IPS DF 6.9 (cell line): Measurements from ENCODE around the gene RXRB.
"Not testable (repeated sequence)": the region's sequence is repeated elsewhere in the genome, so short reads cannot be mapped to it uniquely, and the experiment has no call there.

Experiments
- DNase-seq: peaks from one replicate; pipeline ENCODE4 v3.0.0-alpha.2; 2013; ENCODE audit warnings: low read depth, low spot score
- H3K27ac ChIP-seq: one replicate; pipeline ENCODE4 v1.5.1; 2013; ENCODE audit warnings: low read length, control low read depth
- H3K27me3 ChIP-seq: 2 replicates; pipeline ENCODE4 v1.6.1; 2013; ENCODE audit warnings: mild to moderate bottlenecking, low read length; ENCODE audit not compliant: control insufficient read depth, insufficient read depth
- H3K36me3 ChIP-seq: 2 replicates; pipeline ENCODE4 v1.6.1; 2013; ENCODE audit warnings: low read length; ENCODE audit not compliant: control insufficient read depth, insufficient read depth
- H3K4me1 ChIP-seq: 2 replicates; pipeline ENCODE4 v1.6.1; 2013; ENCODE audit warnings: low read length; ENCODE audit not compliant: control insufficient read depth, insufficient read depth
- H3K4me3 ChIP-seq: 2 replicates; pipeline ENCODE4 v1.5.1; 2013; ENCODE audit warnings: mild to moderate bottlenecking, low read length
- H3K9me3 ChIP-seq: 2 replicates; pipeline ENCODE4 v1.6.1; 2013; ENCODE audit warnings: low read length, inconsistent platforms; ENCODE audit not compliant: control insufficient read depth, insufficient read depth
- WGBS: extraction: QIAGEN DNeasy Blood & Tissue Kit; methylation state at CpG from one replicate; pipeline ENCODE4 v1.1.7; 2013; ENCODE audit warnings: mixed read lengths, missing lambda C conversion rate; ENCODE audit not compliant: insufficient read length, insufficient coverage; 5-methylcytosine and 5-hydroxymethylcytosine counted together

Gene RXRB

DNA sequence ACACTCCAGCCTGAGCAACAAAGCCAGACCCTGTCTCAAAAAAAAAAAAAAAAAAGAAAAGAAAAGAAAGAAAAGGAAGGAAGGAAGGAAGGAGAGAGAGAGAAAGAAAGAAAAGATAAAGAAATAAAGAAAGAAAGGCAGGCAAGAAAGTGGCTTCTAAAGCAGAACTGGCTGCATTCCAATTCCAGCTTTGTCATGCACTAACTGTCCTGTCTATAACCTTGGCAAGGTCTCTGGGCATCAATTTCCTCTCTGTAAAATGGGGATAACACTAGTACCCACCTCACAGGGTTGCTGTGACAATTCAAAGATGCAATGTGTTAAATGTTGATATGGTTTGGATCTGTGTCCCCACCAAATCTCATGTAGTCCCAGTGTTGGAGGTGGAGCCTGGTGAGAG is 35.9 kb upstream of the RXRB start:
- Histone ChIP-seq H3K4me3 (no peak overlapping the region), H3K36me3 (no peaks in the 10 kb centered on the region), H3K27me3 (no peaks in the 10 kb centered on the region; the same call in 1 of the 2 replicates), H3K9me3 (no peaks in the 10 kb centered on the region), H3K4me1 (peaks cover 3% of the 10 kb centered on the region), H3K27ac (no peak overlapping the region)
- DNase-seq, result no peak

DNA sequence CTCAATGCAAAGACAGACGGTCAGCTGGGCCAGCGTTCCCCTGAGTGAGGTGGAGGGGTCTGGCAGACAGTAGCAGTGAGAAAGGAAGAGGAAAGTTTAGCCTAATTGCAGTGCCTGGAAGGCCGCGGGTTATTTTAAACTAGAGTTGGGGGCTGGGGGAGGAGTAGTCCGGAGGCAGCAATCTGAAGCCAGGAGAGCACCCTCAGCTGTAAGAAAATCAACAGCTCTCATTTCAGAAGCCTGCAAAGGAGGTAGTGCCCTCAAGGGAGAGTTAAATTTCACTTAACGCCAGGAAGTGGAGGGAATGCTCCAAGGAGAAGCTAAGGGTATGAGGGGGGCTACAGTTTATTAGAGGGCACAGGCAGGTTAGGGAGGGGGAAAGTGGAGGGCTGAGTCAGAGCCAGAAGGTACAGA is 34.8 kb upstream of the RXRB start:
- Histone ChIP-seq H3K4me3 (no peak overlapping the region), H3K27ac (no peak overlapping the region), H3K27me3 (no peaks in the 10 kb centered on the region; the same call in 1 of the 2 replicates), H3K9me3 (no peaks in the 10 kb centered on the region), H3K4me1 (peaks cover 3% of the 10 kb centered on the region), H3K36me3 (no peaks in the 10 kb centered on the region)
- no peak for DNase-seq
- WGBS, result no CpG with 5 or more reads among the region's 6 CpGs

DNA sequence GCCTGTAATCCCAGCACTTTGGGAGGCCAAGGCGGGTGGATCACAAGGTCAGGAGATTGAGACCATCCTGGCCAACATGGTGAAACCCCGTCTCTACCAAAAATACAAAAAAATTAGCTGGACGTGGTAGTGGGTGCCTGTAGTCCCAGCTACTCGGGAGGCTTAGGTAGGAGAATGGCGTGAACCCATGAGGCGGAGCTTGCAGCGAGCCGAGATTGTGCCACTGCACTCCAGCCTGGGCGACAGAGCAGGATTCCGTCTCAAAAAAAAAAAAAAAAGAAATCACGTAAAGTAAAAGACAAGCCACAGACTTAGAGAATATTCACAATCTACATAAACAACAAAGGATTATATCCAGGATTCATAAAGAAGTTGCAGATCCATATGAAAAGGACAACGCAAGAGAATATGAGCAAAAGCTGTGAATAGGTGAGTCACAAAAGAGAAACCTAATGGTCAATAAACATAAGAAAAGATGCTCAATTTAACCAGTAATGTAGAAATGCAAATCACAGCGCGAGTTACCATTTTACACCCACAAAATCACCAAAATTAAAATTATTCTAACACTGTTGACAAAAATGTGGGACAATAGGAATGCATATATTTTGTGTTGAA is 26.1 kb upstream of the RXRB start:
- no CpG with 5 or more reads among the region's 14 CpGs for WGBS
- H3K9me3 ChIP-seq, H3K27me3 ChIP-seq, H3K4me1 ChIP-seq, H3K36me3 ChIP-seq, H3K4me3 ChIP-seq, DNase-seq, H3K27ac ChIP-seq: not testable (repeated sequence)

DNA sequence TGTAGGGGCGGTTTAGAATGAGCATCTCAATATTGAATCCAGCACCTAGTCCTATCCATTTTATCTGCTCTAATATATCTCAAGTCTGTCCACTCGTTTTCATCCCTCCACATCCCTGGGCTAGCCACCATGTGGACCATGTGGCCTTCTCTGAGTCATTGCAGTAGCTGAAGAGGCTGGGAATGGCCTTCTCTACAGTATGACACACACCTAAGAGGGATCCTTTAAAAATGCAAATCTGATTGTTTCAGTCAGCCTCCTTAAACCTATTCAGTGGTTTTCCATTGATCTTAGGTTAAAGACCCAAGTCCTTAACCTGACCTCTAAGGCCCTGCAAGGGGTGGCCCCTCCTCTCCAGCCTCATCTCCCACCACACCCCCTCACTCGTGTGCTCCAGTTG is 17.2 kb upstream of the RXRB start:
- Histone ChIP-seq H3K27ac (no peak overlapping the region), H3K4me3 (no peak overlapping the region)
- no CpG with 5 or more reads among the region's 3 CpGs for WGBS

DNA sequence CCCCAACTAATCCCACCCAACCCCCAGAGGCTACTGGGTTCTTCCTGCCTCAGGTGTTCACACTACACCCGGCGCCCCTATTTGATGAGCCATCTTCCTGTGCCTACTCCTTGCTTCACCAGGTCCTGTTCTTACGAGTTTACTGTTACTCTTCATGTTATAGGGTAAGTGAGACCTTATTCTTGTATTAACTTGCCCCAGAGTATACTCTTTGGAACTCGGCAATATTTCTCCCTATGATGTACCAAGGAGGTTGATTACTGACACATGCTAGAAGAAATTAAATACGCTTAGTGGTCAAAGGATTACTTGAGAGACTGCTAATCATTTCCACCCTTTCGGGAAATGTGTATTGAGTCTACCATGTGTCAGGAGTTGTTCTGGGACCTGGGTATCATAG is 16.8 kb upstream of the RXRB start:
- no peaks in the 10 kb centered on the region for H3K36me3 ChIP-seq
- H3K27ac ChIP-seq, result no peak overlapping the region
- WGBS, result no CpG with 5 or more reads among the region's 6 CpGs
- no peaks in the 10 kb centered on the region for H3K9me3 ChIP-seq
- H3K4me3 ChIP-seq, result no peak overlapping the region
- DNase-seq, result no peak
- peaks cover 64% of the 10 kb centered on the region for H3K27me3 ChIP-seq
- no peaks in the 10 kb centered on the region for H3K4me1 ChIP-seq

More for the DNA sequence above, 17.2 kb upstream of the RXRB start:
- Histone ChIP-seq H3K36me3 (no peaks in the 10 kb centered on the region), H3K27me3 (peaks cover 61% of the 10 kb centered on the region), H3K9me3 (no peaks in the 10 kb centered on the region), H3K4me1 (no peaks in the 10 kb centered on the region)
- no peak for DNase-seq

DNA sequence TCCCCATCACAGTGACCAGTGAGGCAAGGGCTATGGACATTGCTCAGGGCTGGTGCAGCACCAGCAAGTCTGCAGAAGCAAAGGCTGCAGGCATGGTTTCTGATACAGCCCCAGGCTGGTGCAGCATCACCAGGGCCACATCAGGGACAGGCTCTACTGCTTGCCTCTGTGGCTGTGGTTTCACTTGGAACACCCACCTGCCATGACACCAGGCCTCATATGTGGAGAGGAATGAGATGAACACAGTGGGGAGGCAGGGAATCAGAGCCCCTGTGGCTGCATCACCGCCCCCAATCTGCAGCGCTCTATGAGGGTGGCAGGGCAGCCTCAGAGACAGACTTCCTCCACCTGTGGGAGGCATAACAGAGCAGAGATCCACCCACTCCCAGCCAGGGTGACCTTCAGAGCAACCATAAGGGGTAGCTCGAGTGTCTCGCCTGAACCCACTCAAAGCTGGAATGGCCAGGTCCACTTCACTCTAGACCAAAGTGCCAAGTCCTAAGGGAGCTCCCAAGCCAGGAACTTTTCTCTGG is 15.7 kb upstream of the RXRB start:
- Histone ChIP-seq H3K27ac (no peak overlapping the region), H3K9me3 (no peaks in the 10 kb centered on the region), H3K27me3 (peaks cover 68% of the 10 kb centered on the region), H3K36me3 (no peaks in the 10 kb centered on the region), H3K4me3 (no peak overlapping the region), H3K4me1 (0 out of 2 replicates have a peak, but pooled peaks cover 2% of the 10 kb centered on the region)
- DNase-seq, result no peak
- WGBS, result no CpG with 5 or more reads among the region's 4 CpGs

DNA sequence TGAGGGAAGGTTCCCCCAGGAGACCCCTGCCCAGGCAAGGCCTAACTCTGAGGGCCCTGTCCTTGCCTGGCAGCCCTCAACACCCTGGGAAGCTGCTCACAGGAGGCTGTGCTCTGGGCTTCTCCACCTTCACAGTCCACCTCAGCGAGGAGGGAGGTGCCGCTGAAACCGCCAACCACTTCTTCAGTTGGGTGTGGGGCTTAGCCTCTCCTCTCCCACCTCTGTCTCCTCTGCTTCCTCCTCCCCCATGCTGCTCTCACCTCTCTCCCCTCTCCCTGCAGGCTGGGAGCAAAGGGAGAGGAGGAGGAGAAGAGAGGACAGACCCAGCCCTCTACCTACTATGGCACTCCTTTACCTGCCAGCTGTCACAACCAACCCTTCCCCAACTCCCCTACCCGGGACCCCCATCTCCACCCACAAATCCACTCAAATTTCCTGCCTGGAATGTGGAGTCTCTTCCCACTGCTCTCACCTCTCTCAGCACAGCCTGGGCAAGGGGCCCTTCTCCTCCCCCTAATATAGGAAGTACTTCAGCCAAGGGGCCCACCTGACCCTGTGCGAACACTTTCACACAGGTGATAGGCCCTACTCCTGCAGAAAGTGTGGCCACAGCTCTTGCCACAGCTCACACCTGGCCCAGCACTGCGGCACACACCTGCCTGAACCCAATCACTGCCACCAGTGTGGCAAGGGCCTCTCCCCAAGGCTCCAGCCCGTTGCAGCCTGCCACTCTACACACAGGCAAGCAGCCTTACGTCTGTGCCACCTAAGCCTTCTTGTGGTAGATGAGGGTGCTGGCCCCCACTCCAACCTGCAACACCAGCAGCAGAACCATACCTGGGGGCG is 15.0 kb upstream of the RXRB start:
- peaks cover 2% of the 10 kb centered on the region; the same call in 1 of the 2 replicates for H3K4me1 ChIP-seq
- H3K27me3 ChIP-seq, result peaks cover 68% of the 10 kb centered on the region
- no peak overlapping the region for H3K4me3 ChIP-seq
- H3K9me3 ChIP-seq, result no peaks in the 10 kb centered on the region
- no CpG with 5 or more reads among the region's 9 CpGs for WGBS
- no peaks in the 10 kb centered on the region for H3K36me3 ChIP-seq
- H3K27ac ChIP-seq, result no peak overlapping the region
- no peak for DNase-seq

DNA sequence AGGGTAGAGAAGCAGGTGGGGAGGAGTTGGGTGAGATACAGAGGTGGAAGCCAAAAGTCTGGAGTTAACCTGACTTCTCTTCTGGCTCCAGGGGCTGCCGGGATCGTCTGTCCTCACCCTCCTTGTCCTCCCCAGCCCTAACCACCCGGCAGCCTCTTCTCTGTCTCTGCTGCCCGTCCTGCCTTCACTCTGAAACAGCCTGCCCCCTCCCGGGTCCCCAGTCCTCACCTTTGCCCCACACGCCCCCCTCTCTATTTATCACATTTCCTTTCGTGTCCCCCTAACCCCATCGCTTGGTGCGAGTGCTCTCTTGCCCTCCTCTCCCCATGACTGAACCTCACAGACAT is 13.5 kb upstream of the RXRB start:
- DNase-seq, result no peak
- no peaks in the 10 kb centered on the region for H3K9me3 ChIP-seq
- peaks cover 65% of the 10 kb centered on the region for H3K27me3 ChIP-seq
- H3K27ac ChIP-seq, result no peak overlapping the region
- H3K4me3 ChIP-seq, result peak overlapping the region; percentile 56; the same call in 1 of the 2 replicates
- WGBS, result no CpG with 5 or more reads among the region's 9 CpGs
- H3K4me1 ChIP-seq, result peaks cover 2% of the 10 kb centered on the region; the same call in 1 of the 2 replicates
- H3K36me3 ChIP-seq, result no peaks in the 10 kb centered on the region

DNA sequence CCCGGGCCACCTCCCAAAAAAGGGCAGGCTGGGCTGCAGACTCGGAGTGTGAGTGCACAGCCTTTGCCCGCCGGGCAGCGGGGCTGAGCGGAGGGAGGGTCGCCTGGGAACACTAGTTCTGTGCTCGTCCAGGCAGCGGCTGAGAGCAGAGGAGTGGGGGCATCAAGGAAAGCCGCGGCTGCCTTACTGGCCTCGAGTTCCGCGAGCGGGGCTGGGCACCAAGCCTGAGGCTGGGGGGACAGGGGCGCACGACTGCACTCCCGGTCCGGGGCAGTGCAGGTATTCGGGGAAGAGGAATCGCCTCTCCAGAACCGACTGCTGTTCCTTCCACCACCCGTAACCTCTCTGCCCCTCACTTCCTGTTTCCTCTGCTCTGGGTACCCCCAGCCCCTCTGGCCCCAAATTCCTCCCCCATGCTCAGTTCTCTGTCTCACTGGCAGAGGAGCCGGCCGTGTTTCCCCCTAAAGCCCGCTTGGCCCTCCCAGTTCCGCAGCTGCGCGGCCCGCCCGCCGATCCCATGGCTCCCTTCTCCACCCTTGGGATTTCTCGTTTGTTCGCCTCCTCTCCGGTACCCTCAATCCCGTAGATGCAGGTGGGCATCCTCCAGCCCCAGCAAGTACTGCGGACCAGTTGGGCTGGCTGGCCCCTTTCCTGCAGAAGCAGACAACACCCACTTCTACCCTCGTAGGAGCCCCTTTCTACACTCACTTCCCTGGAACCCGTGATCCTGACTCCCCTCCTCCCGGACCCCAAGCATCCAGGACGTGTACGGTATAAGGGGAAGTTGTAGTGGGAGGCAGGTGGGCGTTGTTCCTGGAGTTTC is 12.9 kb upstream of the RXRB start:
- DNase-seq, result no peak
- Histone ChIP-seq H3K27ac (no peak overlapping the region), H3K4me3 (peak overlapping the region; percentile 56), H3K9me3 (no peaks in the 10 kb centered on the region), H3K36me3 (no peaks in the 10 kb centered on the region), H3K4me1 (peaks cover 2% of the 10 kb centered on the region; the same call in 1 of the 2 replicates), H3K27me3 (peaks cover 60% of the 10 kb centered on the region)
- WGBS, result no CpG with 5 or more reads among the region's 43 CpGs

DNA sequence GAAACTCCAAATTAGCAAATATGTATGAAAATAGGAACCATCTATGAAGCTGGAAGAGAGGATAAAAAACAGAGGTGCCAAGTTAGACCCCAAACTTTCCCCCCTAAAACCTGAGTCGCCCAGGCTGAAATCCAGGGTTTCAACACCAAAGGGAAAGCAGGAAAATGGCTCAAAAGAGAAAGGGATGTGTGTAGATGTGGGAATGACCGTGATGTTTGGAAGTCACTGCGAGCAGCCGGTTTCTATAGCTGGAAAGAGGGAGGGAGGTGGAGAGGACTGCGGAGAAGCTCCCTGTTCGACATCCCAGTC is 12.3 kb upstream of the RXRB start:
- Histone ChIP-seq H3K4me1 (peaks cover 2% of the 10 kb centered on the region; the same call in 1 of the 2 replicates), H3K4me3 (peak overlapping the region; percentile 56; the same call in 1 of the 2 replicates), H3K27ac (no peak overlapping the region), H3K27me3 (peaks cover 54% of the 10 kb centered on the region), H3K36me3 (no peaks in the 10 kb centered on the region), H3K9me3 (no peaks in the 10 kb centered on the region)
- WGBS, result no CpG with 5 or more reads among the region's 6 CpGs
- no peak for DNase-seq
